GM12878 (cell line): ENCODE results near the gene CDKN2B-AS1. TPM values are rescaled to one million over a fixed set of nuclear protein-coding genes. Genes with fewer than 3 reads are reported as not detected.
A peak's percentile ranks its signal among the peaks of the same experiment; 100 is the strongest.

Source experiments
- ATAC-seq: fragments of 200-7000 bp; cut with Tn5 transposase; 3 replicates; pipeline ENCODE4 v1.9.1; 2020; ENCODE audit warnings: mild to moderate bottlenecking, moderate library complexity
- BruUV-seq: library from RNA; stranded (reverse); fragments of 400-500 nt; replicated peaks from 2 replicates; lab custom pipeline; 2021; lab: Mats Ljungman, UMichigan
- CTCF ChIA-PET: fragments of 300-600 bp; sonication (Branson Sonifier 250); formaldehyde crosslinking; extraction: SDS; loops from one replicate; lab custom pipeline; 2021; ENCODE audit warnings: inconsistent platforms; lab: Yijun Ruan, JAX
- POLR2A ChIA-PET: fragments of 350-600 bp; formaldehyde crosslinking; extraction: SDS; loops from one replicate; lab custom pipeline; 2021; ENCODE audit warnings: inconsistent platforms; lab: Charles Lee
- RAD21 ChIA-PET: fragments of 300-600 bp; sonication (Branson Sonifier 250); formaldehyde crosslinking; loops from one replicate; lab custom pipeline; 2023; ENCODE audit warnings: antibody characterized with exemption; ENCODE audit not compliant: unreplicated experiment; lab: Charles Lee
- SMC1A ChIA-PET: fragments of 300-600 bp; sonication (Branson Sonifier 250); formaldehyde crosslinking; loops from one replicate; lab custom pipeline; 2023; ENCODE audit not compliant: unreplicated experiment, uncharacterized antibody; lab: Charles Lee
- DNase-seq: peaks from one replicate; pipeline ENCODE4 v3.0.0-alpha.2; 2011; ENCODE audit warnings: low read depth, low spot score
- FAIRE-seq: peaks from 3 replicates; lab custom pipeline; 2011; peaks lifted over from hg19 to GRCh38; lab: Jason Lieb, UNC
- H2AFZ ChIP-seq: 2 replicates; pipeline ENCODE4 v1.6.0; 2011; ENCODE audit warnings: low read depth, low read length, control low read depth; ENCODE audit not compliant: control insufficient read depth
- H3K27ac ChIP-seq: 2 replicates; pipeline ENCODE4 v1.5.1; 2011; ENCODE audit warnings: control low read depth; ENCODE audit not compliant: control insufficient read depth, insufficient read depth
- H3K27me3 ChIP-seq, 2 experiments: replicated peaks in 1 of 2; 2 replicates each; pipeline versions ENCODE4 v1.6.0 to v1.6.1; 2011; ENCODE audit warnings: low read length in 1 of 2; ENCODE audit not compliant: control insufficient read depth in 2 of 2, insufficient read depth in 2 of 2
- H3K36me3 ChIP-seq, 2 experiments: 2 replicates each; pipeline ENCODE4 v1.5.1; 2011; ENCODE audit warnings: low read length in 1 of 2; ENCODE audit not compliant: control insufficient read depth in 2 of 2, insufficient read depth in 2 of 2
- H3K4me1 ChIP-seq: 2 replicates; pipeline ENCODE4 v1.6.1; 2011; ENCODE audit warnings: mild to moderate bottlenecking, low read length, moderate library complexity, mixed read lengths; ENCODE audit not compliant: control insufficient read depth, insufficient read depth
- H3K4me2 ChIP-seq: 2 replicates; pipeline ENCODE4 v1.6.0; 2011; ENCODE audit warnings: control low read depth; ENCODE audit not compliant: control insufficient read depth, insufficient read depth
- H3K4me3 ChIP-seq: fragments of 200-600 bp; sonication (generic); 2 replicates; pipeline ENCODE4 v1.5.1; 2016
- H3K79me2 ChIP-seq: 2 replicates; pipeline ENCODE4 v1.6.0; 2011; ENCODE audit warnings: low read length; ENCODE audit not compliant: control insufficient read depth, insufficient read depth
- H3K9ac ChIP-seq: 2 replicates; pipeline ENCODE4 v1.8.0; 2011; ENCODE audit warnings: low read length, control low read depth, mixed read lengths; ENCODE audit not compliant: control insufficient read depth, insufficient read depth
- H3K9me3 ChIP-seq: replicated peaks from 3 replicates; pipeline ENCODE4 v1.5.1; 2011; ENCODE audit warnings: mild to moderate bottlenecking, low read length; ENCODE audit not compliant: control insufficient read depth, insufficient read depth
- H4K20me1 ChIP-seq: 2 replicates; pipeline ENCODE4 v1.6.0; 2011; ENCODE audit not compliant: control insufficient read depth, insufficient read depth
- ATF7 ChIP-seq: fragments of 450-650 bp; IDR thresholded peaks from 2 replicates; pipeline ENCODE4 v1.6.1; 2016; ENCODE audit warnings: low read depth, mild to moderate bottlenecking
- E4F1 ChIP-seq: fragments of 450-650 bp; IDR thresholded peaks from 2 replicates; pipeline ENCODE4 v1.6.1; 2018; ENCODE audit warnings: borderline replicate concordance, mild to moderate bottlenecking; ENCODE audit not compliant: partially characterized antibody
- ETV6 ChIP-seq, 2 experiments: fragments of 450-650 bp in 1 of 2; IDR thresholded peaks in 1 of 2; conservative IDR thresholded peaks in 1 of 2; 2 replicates each; pipeline ENCODE4 v1.6.1; 2014; ENCODE audit warnings: antibody characterized with exemption in 1 of 2, borderline replicate concordance in 1 of 2, low read depth in 1 of 2, mild to moderate bottlenecking in 1 of 2, moderate library complexity in 1 of 2
- LARP7 ChIP-seq: fragments of 450-650 bp; IDR thresholded peaks from 2 replicates; pipeline ENCODE4 v1.6.1; 2017; ENCODE audit warnings: mild to moderate bottlenecking
- NFYA ChIP-seq: IDR thresholded peaks from 2 replicates; pipeline ENCODE4 v1.6.1; 2011; ENCODE audit warnings: low read depth, mild to moderate bottlenecking, low read length, improper control_type of control experiment, borderline replicate concordance
- POLR2AphosphoS2 ChIP-seq: IDR thresholded peaks from 2 replicates; pipeline ENCODE4 v1.6.1; 2011; ENCODE audit warnings: low read depth, mild to moderate bottlenecking, low read length, improper control_type of control experiment, moderate library complexity
- RAD21 ChIP-seq: IDR thresholded peaks from 2 replicates; pipeline ENCODE4 v1.6.1; 2011; ENCODE audit warnings: mild to moderate bottlenecking, low read depth, low read length, moderate library complexity; ENCODE audit not compliant: insufficient read depth
- WGBS: methylation state at CpG from one replicate; pipeline ENCODE4 v1.1.6; 2016; ENCODE audit warnings: low lambda C conversion rate; ENCODE audit not compliant: insufficient replicate concordance, insufficient coverage; ENCODE audit errors: missing lambda C conversion rate; 5-methylcytosine and 5-hydroxymethylcytosine counted together
- in situ Hi-C: fragments of 300-500 bp; cut with MboI; formaldehyde crosslinking; loops from 9 replicates; pipeline ENCODE4 v1.14.3; 2018; ENCODE audit warnings: mixed read lengths
- intact Hi-C: fragments of 100-400 bp; cut with micrococcal nuclease; formaldehyde crosslinking; loops from one replicate; pipeline ENCODE4 v1.14.2; 2022; ENCODE audit not compliant: unreplicated experiment
- polyA plus RNA-seq, 11 experiments: library from polyadenylated mRNA; depleted of rRNA in 4 of 11; unstranded in 6 of 11; stranded (reverse) in 5 of 11; fragments of >200 nt; fragmentation: Nextera tagmentation in 4 of 11; fragmentation: Illumina TruSeq in 1 of 11; extraction: Ambion mirVana in 4 of 11; extraction: Trizol in 1 of 11; gene quantifications; 1 replicate in 1 of 11; 2 replicates in 10 of 11; pipeline versions ENCODE4 v1.2.1 to v1.2.3, GENCODE V29; 2011 to 2016; ENCODE audit warnings: inconsistent platforms in 2 of 11, missing spikeins in 2 of 11, low read depth in 1 of 11
- total RNA-seq, 4 experiments: library from RNA; depleted of rRNA in 3 of 4; stranded (reverse); fragments of >200 nt in 3 of 4; fragmentation: Illumina TruSeq in 1 of 4; extraction: Trizol in 1 of 4; gene quantifications; 2 replicates each; pipeline versions ENCODE4 v1.2.1 to v1.2.3, GENCODE V29; 2013 to 2021

CDKN2B-AS1 gene
- total and polyA plus RNA-seq, 10 of the 15 experiments (the other 5 are each of a cell fraction or from before 2014, with no cell fraction given): 0.22 to 2.2 (median 1.0) TPM; not detected in 1

GRCh38 chr9:21996438-21996837, 1.8 kb downstream of the CDKN2B-AS1 start:
- no peaks in the 10 kb centered on the region for H3K9me3 ChIP-seq
- ATAC-seq (no peak), FAIRE-seq (no peak), DNase-seq (no peak)
- ChIA-PET RAD21 (no interaction called here), SMC1A (interaction anchor here (3.8 kb wide), 1 partner anchor 13 kb away, joined by 16 read pairs; the partner anchor contains the start of gene CDKN2B), POLR2A (no interaction called here), CTCF (interaction anchor here (0.8 to 7.9 kb wide), 2 partner anchors 11 to 15 kb away, joined by 3 to 54 read pairs; partner anchors contain the start of gene CDKN2B)
- 97% methylated on average over 9 of the region's 9 CpGs for WGBS
- no peaks in the 10 kb centered on the region for H4K20me1 ChIP-seq
- peaks cover 24% of the 10 kb centered on the region for H3K79me2 ChIP-seq
- TF ChIP-seq ETV6 (conservative IDR thresholded peaks at IDR 0.05 in 1 of 2, IDR thresholded peaks at IDR 0.05 in 1 of 2; ENCODE audit: borderline replicate concordance in 1 of 2, low read depth in 1 of 2): no peak
- TF ChIP-seq RAD21: no peak
- no peak for TF ChIP-seq ATF7
- TF ChIP-seq LARP7: no peak
- no peak for TF ChIP-seq POLR2AphosphoS2
- TF ChIP-seq E4F1: no peak
- no peak for TF ChIP-seq NFYA
- no TSS peak for BruUV-seq
- H3K4me2 ChIP-seq: peak overlapping the region; percentile 96; the same call in 1 of the 2 replicates
- in situ Hi-C loops (no loop called here), intact Hi-C loops (no loop called here)
- H2AFZ ChIP-seq: peak overlapping the region; percentile 93; the same call in 1 of the 2 replicates
- H3K4me3 ChIP-seq: 0 out of 2 replicates have a peak overlapping the region, but pooled peaks have one; percentile 89
- peak overlapping the region; percentile 69 for H3K9ac ChIP-seq
- peaks cover 4% of the 10 kb centered on the region; the same call in 1 of the 2 replicates for H3K4me1 ChIP-seq
- H3K36me3 ChIP-seq: no peaks in the 10 kb centered on the region
- no peak overlapping the region for H3K27ac ChIP-seq
- no peaks in the 10 kb centered on the region for H3K27me3 ChIP-seq
